NCI-H1092 treated with DMSO at 0.1 percent for 48 hours (cell line): ENCODE results near the gene CLEC6A.
"Not testable (repeated sequence)": the region's sequence is repeated elsewhere in the genome, so short reads cannot be mapped to it uniquely, and the experiment has no call there.

Experiments used
- DNase-seq: peaks from one replicate; lab custom pipeline; 2025; lab: John Stamatoyannopoulos, UW

CLEC6A gene

GRCh38 chr12:8495671-8496070 is 39.9 kb downstream of the CLEC6A start:
- DNase-seq: not testable (repeated sequence)

- DNase-seq: not testable (repeated sequence)
Measured at GRCh38 chr12:8496074-8496473, 40.3 kb downstream of the CLEC6A start.

- DNase-seq: no peak
Measured at GRCh38 chr12:8499616-8500015, 43.9 kb downstream of the CLEC6A start.

GRCh38 chr12:8501720-8502119 is 46.0 kb downstream of the CLEC6A start:
- DNase-seq: no peak

- no peak for DNase-seq
Measured at GRCh38 chr12:8504351-8504750, 48.6 kb downstream of the CLEC6A start.

GRCh38 chr12:8507596-8507995 is 51.8 kb downstream of the CLEC6A start:
- DNase-seq: no peak

- DNase-seq: no peak
Measured at GRCh38 chr12:8508223-8508622, 52.5 kb downstream of the CLEC6A start.

- no peak for DNase-seq
Measured at GRCh38 chr12:8508910-8509841, 53.4 kb downstream of the CLEC6A start.

GRCh38 chr12:8513256-8513655 is 57.5 kb downstream of the CLEC6A start, which contains the start of gene CLEC4D:
Gene CLEC4D, plus strand, starts transcription at chr12:8513503. Its CDS starts 230 bp downstream, at chr12:8513733.
- DNase-seq: no peak

GRCh38 chr12:8517971-8518370 is 62.2 kb downstream of the CLEC6A start:
- DNase-seq: no peak

GRCh38 chr12:8519171-8519570 is 63.4 kb downstream of the CLEC6A start:
- no peak for DNase-seq

- no peak for DNase-seq
Measured at GRCh38 chr12:8527250-8528130, 71.7 kb downstream of the CLEC6A start.
